Glutamatergic neuron (in vitro differentiated cells): ENCODE results near the gene TBC1D2B. TPM values are rescaled to one million over a fixed set of nuclear protein-coding genes. Genes with fewer than 3 reads are reported as not detected.

ENCODE experiments used
- DNase-seq: peaks from one replicate; pipeline ENCODE4 v3.0.0; 2022
- H3K27ac Mint-ChIP-seq: one replicate; pipeline ENCODE4 v1.8.0; 2020; ENCODE audit warnings: mild to moderate bottlenecking, mixed read lengths, inconsistent platforms; ENCODE audit not compliant: unreplicated experiment
- H3K27me3 Mint-ChIP-seq: one replicate; pipeline ENCODE4 v1.8.0; 2020; ENCODE audit warnings: mild to moderate bottlenecking, moderate library complexity, mixed read lengths, inconsistent platforms; ENCODE audit not compliant: unreplicated experiment
- H3K36me3 Mint-ChIP-seq: one replicate; pipeline ENCODE4 v1.8.0; 2020; ENCODE audit warnings: mild to moderate bottlenecking, mixed read lengths, inconsistent platforms; ENCODE audit not compliant: unreplicated experiment
- H3K4me1 Mint-ChIP-seq: one replicate; pipeline ENCODE4 v1.8.0; 2020; ENCODE audit warnings: mild to moderate bottlenecking, low read depth, mixed read lengths, inconsistent platforms; ENCODE audit not compliant: unreplicated experiment
- H3K4me3 Mint-ChIP-seq: one replicate; pipeline ENCODE4 v1.8.0; 2020; ENCODE audit warnings: mild to moderate bottlenecking, mixed read lengths, inconsistent platforms; ENCODE audit not compliant: unreplicated experiment
- H3K9me3 Mint-ChIP-seq: one replicate; pipeline ENCODE4 v1.8.0; 2020; ENCODE audit warnings: mild to moderate bottlenecking, moderate library complexity, mixed read lengths, inconsistent platforms; ENCODE audit not compliant: unreplicated experiment
- CTCF ChIP-seq: fragments of 200-600 bp; sonication (generic); IDR thresholded peaks from one replicate; pipeline ENCODE4 v1.5.0; 2021; ENCODE audit not compliant: partially characterized antibody, unreplicated experiment
- total RNA-seq: library from RNA; stranded (reverse); fragmentation: NEBNext Ultra II Directional; extraction: Animal tissue kit (Norgen Biotek cat#: 25700); gene quantifications from one replicate; pipeline ENCODE4 v1.2.1, GENCODE V29; 2021; ENCODE audit not compliant: unreplicated experiment

TBC1D2B gene
- total RNA-seq, 1 donor from 2014 or later: 45.3 TPM

DNA sequence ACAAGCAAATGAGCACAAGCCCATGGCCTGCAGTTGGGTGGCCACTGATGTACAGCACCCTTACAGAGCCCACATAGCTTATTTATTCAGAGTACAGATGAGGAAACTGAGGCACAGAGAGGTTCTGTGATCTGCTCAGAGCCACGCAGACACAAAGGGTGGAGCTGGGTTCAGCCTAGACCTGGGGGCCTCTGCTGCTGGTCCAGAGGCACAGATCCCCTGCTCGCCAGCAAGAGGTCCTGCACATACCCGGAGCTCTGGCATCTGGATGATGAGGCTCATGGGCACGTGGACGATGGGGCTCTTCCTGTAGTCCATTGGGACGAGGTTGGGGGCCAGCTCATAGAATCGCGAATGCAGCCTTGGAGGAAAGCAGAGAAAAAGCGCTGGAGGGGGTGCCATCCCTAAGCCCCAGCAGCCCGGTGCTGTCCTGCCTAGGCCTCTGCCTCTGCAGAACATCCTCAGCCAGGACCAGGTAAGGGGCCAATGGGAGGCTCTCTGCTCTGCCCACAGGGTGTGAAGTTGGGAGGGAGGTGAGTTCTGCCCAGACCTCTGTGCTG lies 33.5 kb upstream of the TBC1D2B start:
- Mint-ChIP-seq H3K9me3 (peaks cover 5% of the 10 kb centered on the region), H3K4me1 (peaks cover 4% of the 10 kb centered on the region), H3K27ac (no peak overlapping the region), H3K4me3 (no peak overlapping the region), H3K36me3 (no peaks in the 10 kb centered on the region), H3K27me3 (peaks cover 8% of the 10 kb centered on the region)
- DNase-seq: no peak
- no peak for TF ChIP-seq CTCF

- H3K27me3 Mint-ChIP-seq: peaks cover 8% of the 10 kb centered on the region
Measured at GRCh38 chr15:78110096-78110495, 32.6 kb upstream of the TBC1D2B start.

DNA sequence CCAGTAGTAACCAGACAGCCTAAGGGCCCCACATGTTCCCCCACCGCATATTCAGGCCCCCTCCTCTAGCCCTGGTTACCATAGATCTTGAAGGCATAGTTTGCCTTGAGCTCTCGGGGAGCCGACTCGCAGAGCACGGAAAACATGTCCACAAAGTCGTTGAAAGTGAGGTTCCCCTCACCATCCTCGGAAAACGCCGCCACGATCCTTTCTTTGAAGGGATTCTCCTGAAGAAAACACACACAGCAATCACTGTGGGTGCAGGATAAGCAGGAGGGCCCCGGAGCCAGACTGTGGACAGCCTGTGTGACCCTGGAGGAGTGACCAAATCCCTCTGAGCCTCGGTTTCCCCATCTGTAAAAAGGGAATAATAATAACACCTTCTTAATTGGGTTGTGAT lies 31.6 kb upstream of the TBC1D2B start:
- Mint-ChIP-seq H3K27me3 (peaks cover 8% of the 10 kb centered on the region), H3K9me3 (peaks cover 5% of the 10 kb centered on the region), H3K4me3 (no peak overlapping the region)

More at GRCh38 chr15:78110096-78110495, 32.6 kb upstream of the TBC1D2B start:
- Mint-ChIP-seq H3K4me1 (peaks cover 4% of the 10 kb centered on the region), H3K9me3 (peaks cover 5% of the 10 kb centered on the region), H3K4me3 (no peak overlapping the region), H3K27ac (no peak overlapping the region), H3K36me3 (no peaks in the 10 kb centered on the region)
- no peak for DNase-seq
- no peak for TF ChIP-seq CTCF

DNA sequence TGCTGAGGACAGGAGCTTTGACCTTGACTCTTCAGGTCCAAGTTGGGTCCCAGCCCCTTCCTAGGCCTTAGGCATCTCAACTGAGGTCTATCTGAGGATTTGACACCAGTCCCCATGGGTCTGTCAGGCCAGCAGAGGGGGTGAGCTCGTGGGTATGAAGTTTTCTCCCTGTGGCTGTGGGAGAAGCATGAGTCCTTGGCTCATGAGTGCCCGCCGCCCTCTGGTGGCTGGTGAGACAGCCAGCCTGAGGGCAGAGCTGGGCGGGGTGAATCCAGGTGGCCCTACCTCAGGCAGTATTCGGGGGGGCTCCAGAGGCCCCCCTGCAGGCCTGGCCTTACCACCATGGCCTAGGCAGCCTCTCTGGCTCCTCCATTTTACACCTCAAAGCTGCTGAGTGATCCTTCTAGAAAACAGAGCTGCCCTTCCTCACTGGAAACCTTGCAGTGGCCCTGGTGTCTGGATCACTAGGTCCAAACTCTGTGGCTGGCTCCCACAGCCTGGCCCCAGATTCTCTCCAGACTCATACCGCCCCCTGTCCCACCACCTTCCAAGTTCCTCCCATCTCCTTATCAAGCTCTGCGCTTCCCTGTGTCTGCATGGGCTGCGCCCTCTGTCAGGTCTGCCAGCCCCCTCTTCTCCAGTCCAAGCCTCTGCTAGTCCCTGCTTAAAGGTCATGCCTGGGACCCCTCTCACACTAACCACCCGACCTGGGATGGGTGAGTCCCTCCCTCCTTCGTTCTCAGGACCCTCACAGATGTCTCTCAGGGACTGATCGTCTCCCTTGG lies 31.0 kb upstream of the TBC1D2B start:
- TF ChIP-seq CTCF: peak; percentile 80
- H3K4me1 Mint-ChIP-seq: peaks cover 5% of the 10 kb centered on the region
- DNase-seq: peak; percentile 83
- H3K9me3 Mint-ChIP-seq: peaks cover 7% of the 10 kb centered on the region
- H3K4me3 Mint-ChIP-seq: no peak overlapping the region
- H3K27me3 Mint-ChIP-seq: peaks cover 8% of the 10 kb centered on the region
- no peaks in the 10 kb centered on the region for H3K36me3 Mint-ChIP-seq
- H3K27ac Mint-ChIP-seq: no peak overlapping the region

More for the DNA sequence above, 31.6 kb upstream of the TBC1D2B start:
- Mint-ChIP-seq H3K36me3 (no peaks in the 10 kb centered on the region), H3K4me1 (peaks cover 8% of the 10 kb centered on the region), H3K27ac (no peak overlapping the region)
- TF ChIP-seq CTCF: no peak
- DNase-seq: no peak

DNA sequence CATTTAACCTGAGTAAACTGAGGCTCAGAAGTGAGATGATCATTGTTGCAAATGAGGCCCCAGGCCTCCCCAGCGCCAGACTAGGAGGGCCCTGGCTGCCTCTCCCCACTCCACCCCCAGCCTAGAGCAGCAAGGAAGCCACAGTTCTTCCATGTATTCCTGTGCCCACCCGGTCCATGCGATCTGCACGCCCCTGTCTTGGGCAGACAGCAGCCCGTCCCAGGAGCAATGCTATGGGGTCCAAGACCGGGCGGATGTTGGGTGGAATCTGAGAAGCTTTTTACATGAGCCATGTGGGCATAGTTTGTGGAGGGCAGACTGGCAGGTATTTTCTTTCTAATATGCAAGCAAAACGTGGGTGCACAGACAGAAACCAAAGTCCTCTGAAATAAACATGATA lies 30.0 kb upstream of the TBC1D2B start:
- DNase-seq: no peak
- no peak for TF ChIP-seq CTCF
- Mint-ChIP-seq H3K36me3 (no peaks in the 10 kb centered on the region), H3K4me1 (peaks cover 5% of the 10 kb centered on the region), H3K4me3 (no peak overlapping the region), H3K9me3 (peaks cover 7% of the 10 kb centered on the region), H3K27me3 (peaks cover 4% of the 10 kb centered on the region), H3K27ac (no peak overlapping the region)
